NCI-H1092 (cell line): Measurements from ENCODE around the gene SMIM21.

ENCODE experiments used
- DNase-seq: peaks from one replicate; lab custom pipeline; 2025; lab: John Stamatoyannopoulos, UW

Gene SMIM21

GRCh38 chr18:75422341-75422910 lies 5.1 kb downstream of the SMIM21 start:
- DNase-seq: no peak

GRCh38 chr18:75421656-75422055 lies 5.8 kb downstream of the SMIM21 start:
- no peak for DNase-seq

GRCh38 chr18:75418293-75419005 lies 9.1 kb downstream of the SMIM21 start:
- DNase-seq: no peak

DNA sequence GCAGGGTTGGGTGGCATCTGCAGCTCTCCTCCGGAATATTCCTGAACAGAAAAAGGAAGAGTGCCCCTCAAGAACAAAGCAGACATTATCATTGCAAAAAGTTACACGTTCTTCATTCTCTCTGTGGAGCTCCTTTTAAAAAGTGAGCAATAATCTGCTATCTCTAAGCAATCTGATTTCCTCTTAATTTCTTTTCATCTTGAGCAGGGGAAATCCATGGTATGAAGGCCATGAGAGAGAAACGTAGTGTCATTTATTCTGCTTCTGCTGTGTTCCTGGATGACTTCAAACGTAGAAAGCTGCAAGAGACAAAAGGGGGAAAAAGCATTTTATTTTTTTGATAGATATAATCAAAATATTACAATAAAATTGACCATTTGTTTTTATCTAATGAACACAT lies 16.9 kb downstream of the SMIM21 start:
- DNase-seq: no peak

DNA sequence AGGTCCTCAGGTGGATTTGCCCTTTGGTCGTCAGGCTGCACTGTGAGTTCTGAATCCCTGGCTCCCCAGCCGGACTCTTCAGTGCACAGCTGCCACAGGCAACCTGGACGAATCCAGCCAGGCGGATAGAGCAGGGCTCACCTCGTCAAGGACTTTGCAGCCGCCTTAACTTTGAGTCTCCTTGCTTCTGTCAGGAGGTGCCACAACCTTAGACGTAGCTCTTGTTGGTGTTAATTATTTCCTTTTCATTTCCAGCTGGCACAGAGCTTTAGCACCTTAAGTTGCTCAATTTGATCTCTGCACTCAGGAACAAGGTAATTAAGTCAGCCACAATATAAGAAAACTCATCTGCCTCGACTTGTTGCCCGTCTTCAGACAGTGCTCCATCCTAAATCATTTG lies 17.7 kb downstream of the SMIM21 start:
- no peak for DNase-seq

DNA sequence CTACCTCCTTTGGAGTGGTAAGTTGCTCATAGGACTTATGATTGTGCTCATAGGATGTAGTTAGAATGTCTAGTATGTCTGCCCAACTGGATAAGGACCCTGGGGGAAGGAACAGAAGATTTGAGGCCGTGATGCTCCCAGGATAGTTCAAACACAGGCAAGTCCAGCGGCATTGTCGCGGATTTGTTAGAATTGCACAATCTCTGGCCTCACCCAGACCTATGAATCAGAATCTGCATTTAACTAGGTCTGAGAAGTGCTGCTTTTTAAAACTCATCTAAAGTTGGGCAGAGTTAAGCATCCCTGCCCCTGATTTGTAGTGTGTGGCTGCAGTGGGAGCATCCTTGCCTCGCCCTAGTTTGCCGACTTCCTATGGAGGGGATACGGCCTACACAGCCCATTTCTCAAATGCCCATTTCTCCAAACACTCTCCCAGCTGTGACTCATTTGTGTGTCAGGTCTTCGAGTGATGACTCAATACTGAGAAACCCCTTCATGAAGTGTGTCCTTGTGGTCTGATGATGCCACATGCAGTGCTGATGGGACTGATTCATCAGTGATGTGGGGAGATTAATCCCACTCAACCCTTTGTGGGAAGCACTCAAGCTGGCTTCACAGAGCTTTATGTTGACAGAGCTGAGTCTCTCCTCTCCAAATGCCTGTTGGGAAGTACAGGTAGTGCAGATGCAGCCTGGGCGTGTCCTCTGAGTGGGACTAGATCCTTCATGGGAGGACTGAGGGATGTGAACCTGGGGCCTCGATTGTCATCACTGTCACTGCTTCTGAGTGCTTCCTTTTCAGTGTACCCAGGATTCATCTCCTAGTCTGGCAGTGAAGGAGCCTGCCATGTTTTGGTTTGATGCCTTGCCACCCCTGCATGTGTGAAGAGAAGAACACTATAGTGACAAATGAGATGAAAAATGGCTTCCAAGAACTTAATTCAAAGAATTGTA lies 18.7 kb downstream of the SMIM21 start:
- DNase-seq: peak; percentile 14

DNA sequence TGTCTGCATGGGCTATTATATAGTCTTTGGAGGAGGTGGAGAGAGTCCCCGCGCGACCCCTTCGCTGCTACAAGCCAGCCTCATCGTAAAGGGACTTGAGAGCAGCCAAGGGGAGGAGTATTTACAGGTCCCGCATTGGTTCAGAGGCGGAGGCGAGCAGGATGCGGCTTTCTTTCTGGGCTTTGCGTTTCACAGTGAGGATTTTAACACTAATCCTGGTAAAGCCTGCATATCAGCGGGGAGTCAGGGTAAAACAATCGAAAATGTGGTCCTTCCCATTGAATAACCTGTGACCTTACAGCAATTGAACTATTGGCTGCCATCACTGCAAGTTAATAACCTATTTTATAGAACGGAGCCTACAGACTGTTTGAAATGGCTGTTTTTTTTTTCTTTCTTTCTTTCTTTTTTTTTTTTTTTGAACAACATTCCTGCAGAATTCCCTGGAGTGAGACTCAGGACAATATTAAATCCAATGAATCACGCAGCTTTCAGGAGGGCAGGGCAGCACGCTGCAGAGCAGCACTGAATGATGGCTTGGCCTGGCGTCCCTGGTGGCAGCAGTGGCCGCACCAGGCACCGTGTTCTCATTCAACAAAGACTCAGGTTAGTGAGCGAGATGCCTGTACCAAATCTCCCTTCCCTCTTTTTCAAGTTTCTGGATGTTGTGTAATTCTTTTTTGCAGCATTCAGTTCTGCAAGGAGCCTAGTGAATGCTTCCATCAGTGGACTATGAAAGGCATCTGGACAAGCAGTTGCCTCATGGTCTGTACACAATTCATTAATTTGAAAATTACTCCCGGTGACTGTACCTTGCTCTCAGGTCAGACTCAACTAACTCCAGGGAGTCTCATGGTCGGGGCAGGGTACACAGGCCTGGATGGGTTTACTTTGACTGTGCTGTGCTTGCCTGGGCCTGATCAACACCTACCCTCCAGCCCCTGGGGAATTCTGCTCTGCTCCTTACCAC lies 19.8 kb downstream of the SMIM21 start:
- no peak for DNase-seq

DNA sequence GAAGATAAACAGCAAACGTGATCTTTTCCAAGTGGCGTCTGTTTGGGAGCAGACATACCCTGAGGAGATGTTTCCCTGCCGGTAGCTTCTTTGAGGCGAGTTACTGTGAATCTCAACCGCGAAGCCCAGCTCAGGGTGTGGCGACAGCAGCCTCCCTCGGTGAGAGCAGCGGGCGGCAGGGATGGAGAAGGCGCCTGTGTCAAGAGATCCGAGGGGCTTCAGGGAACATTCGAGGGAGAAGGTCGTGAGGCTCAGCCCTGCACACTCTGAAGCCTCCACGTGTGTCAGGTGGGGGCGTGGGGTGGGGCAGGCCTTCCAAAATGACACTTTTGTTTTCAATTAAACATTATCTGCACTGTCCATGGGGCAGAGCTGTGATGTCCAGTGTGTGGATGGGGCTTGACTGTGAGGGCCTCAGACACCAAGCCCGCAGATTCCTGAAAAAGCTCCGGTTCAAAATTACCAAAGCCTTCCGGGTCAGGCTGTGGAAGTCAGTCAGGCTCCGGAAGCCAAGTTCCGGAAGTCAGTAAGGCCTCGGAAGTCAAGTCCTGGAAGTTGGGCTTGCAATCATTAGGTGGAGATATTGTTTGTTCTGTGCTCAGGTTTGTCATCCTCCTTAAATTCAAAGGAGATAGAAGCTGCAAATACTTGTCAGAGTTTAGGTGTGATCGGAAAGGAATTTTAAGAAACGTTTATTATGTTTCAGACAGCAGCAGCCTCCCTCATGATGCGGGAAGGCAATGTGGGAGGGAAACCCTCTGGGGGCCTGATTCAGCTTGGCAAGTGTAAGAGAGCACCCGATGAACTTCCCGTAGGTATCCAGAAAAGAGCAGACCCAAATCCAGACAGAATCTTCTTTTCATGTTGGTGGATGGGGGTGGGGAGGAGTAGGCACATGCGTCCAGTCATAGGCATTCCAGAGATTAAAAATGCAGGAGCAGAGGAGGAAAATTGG lies 20.7 kb downstream of the SMIM21 start:
- no peak for DNase-seq

- DNase-seq: no peak
Measured at GRCh38 chr18:75405351-75405750, 22.2 kb downstream of the SMIM21 start.

- no peak for DNase-seq
Measured at GRCh38 chr18:75400366-75400765, 27.1 kb downstream of the SMIM21 start.

DNA sequence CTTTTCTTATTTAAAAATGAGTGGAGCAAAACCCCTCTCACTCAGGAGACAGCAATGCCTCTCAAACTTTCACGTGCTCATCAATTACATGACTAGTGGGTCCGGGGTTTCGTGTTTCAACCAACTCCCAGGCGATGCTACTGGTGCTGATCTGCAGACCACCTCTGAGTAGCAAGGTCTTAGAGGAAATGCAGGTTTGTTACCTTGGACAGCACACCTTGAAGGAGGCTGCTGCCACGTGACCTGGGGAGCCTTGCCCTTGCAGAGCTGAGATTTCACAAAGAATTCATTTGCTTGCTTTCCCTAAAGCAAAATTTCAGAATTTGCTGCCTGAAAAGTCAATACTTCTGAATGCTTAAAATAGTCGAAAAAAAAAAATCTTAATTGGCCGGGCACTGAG lies 32.4 kb downstream of the SMIM21 start:
- DNase-seq: no peak

DNA sequence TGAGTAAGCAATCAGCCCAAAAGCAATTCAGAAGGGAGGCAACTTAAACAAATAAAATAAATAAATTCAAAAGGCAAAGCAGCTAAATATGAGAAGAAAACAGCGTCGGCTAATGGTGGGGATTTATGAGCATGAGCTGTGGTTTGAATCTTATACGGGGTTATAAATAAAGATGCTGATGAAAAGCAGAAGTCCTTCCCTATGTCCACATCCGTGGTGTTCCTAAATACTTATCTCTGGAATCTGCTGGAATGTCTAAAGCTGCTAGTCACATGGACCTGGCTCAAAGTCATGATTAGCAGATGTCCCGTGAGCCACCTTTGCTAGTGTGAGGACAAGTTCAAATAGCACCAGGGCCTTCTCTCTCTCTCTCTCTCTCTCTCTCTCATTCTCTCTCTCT lies 33.8 kb downstream of the SMIM21 start:
- no peak for DNase-seq

DNA sequence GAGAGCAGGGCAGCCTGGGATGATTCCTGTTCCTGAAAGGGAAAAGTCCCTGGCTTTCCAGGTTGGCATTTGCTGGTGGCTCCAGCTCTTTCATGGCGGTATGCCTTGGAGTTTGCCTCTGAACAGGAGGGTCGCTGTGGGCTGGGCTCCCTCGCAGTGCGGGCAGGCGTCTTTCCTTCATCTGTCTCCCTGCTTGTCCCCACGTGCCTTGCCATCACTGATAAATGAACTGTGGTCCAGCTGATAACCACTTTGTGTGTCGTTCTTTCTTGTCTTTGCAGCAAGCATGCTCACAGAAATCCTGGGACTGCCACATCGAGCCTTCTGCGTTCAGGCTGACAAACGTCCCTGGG lies 35.3 kb downstream of the SMIM21 start:
- DNase-seq: no peak

DNA sequence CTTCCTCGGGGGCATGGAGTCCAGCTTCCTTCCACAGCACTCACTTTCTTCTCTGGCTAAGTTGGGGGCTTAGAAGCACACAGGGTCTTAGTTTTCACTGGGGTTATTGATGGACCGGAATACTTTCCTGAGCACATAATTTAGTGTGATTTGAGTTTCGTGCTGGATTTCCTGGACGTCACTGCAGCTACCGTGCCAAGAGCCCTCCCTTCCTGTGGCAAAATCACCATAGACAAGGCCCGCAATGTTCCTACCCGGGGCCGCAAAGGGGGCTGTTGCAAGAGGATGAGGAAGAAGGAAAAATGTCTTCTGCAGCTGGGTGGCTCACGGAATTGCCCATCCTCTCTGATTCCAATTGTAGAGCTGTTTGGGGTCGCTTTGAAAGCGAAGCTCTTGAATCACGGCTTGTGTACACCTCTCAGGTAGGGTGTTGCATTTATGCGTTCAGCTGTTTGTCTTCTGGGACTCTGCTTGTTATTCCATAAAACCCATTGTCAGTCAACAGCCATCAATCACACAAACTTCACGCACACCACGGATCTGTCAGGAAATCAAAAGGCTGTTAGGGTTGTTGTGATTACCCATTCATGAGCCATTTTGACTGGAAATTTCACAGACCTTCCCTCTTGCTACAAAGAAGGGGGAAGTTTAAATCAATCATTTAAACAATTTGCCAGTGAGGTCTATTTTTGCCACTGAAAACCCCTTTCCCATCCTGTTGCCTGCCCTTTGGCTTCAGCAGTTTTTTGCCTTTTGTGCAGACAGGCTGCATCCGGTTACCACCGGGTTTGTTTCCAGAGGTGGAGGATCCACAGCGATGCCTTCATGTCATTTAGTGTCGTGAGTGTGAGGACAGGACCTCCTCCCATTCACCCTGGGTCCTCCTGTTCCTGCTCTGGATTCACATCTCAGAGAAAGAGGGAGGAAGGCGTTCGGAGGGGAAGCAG lies 36.0 kb downstream of the SMIM21 start:
- DNase-seq: no peak

- no peak for DNase-seq
Measured at GRCh38 chr18:75390854-75391253, 36.6 kb downstream of the SMIM21 start.

DNA sequence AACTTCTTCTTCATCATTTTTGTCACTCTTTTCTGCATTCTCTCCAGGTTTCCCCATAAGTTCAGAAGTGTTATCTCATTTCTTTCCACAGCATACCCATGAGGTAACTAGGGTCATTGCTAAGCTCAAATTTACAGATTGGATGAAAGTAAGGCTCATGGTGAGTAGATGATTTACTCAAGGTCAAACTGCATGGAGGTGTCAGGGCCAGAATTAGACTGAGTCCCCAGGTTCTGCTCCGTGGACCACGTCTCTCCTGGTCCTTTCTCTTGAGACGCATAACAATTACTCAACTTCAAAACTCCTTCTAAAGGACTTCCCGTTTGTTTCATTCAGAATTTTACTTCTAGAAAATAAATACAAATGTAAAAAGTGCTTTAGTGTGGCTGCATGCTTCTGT lies 43.4 kb downstream of the SMIM21 start:
- no peak for DNase-seq

- no peak for DNase-seq
Measured at GRCh38 chr18:75378376-75379315, 48.9 kb downstream of the SMIM21 start.

GRCh38 chr18:75377926-75378325 lies 49.6 kb downstream of the SMIM21 start:
- no peak for DNase-seq
